Pancreas (tissue), 10 donors: ENCODE data around the gene TCF7. TPM values are rescaled to one million over a fixed set of nuclear protein-coding genes. Genes with fewer than 3 reads are reported as not detected.

Source experiments
- ATAC-seq, 4 donors: fragments of 200-7000 bp; cut with Tn5 transposase; one replicate each; pipeline versions ENCODE4 v1.8.0 to v1.9.1; 2020; ENCODE audit warnings: mild to moderate bottlenecking in 4 of 4, moderate library complexity in 4 of 4
- DNase-seq, 6 donors: peaks; one replicate each; pipeline ENCODE4 v3.0.0-alpha.2; 2020
- FAIRE-seq: peaks from 2 replicates; lab custom pipeline; 2012; peaks lifted over from hg19 to GRCh38; lab: Jason Lieb, UNC
- H3K27ac ChIP-seq, 4 donors: fragments of 200-600 bp; sonication (generic); 1 replicate in 3 of 4; 2 replicates in 1 of 4; pipeline versions ENCODE4 v1.5.0 to v1.8.0; 2020
- H3K27me3 ChIP-seq, 4 donors: fragments of 200-600 bp; one replicate each; pipeline ENCODE4 v1.8.0; 2021
- H3K36me3 ChIP-seq, 3 donors: fragments of 200-600 bp; sonication (generic) in 1 of 3; one replicate each; pipeline versions ENCODE4 v1.5.0 to v1.8.0; 2020 to 2021
- H3K4me1 ChIP-seq, 3 donors: fragments of 200-600 bp; one replicate each; pipeline ENCODE4 v1.8.0; 2021
- H3K4me3 ChIP-seq, 4 donors: fragments of 200-600 bp; sonication (generic) in 2 of 4; one replicate each; pipeline versions ENCODE4 v1.5.0 to v1.8.0; 2020 to 2021
- H3K9me3 ChIP-seq, 4 donors: fragments of 200-600 bp; one replicate each; pipeline ENCODE4 v1.8.0; 2021
- CTCF ChIP-seq, 4 donors: fragments of 200-600 bp; sonication (generic) in 3 of 4; IDR thresholded peaks; one replicate each; pipeline versions ENCODE4 v1.5.0 to v1.8.0; 2021; ENCODE audit warnings: antibody characterized with exemption in 4 of 4
- whole genome bisulfite sequencing, 2 donors: extraction: QIAGEN DNeasy Blood & Tissue Kit; methylation state at CpG; one replicate each; pipeline ENCODE4 v1.1.7; 2013; 5-methylcytosine and 5-hydroxymethylcytosine counted together
- intact Hi-C, 3 donors: fragments of 100-400 bp; cut with DNase I; formaldehyde crosslinking; loops; one replicate each; pipeline versions ENCODE4 v1.11.1 to v1.14.2; 2022
- polyA plus RNA-seq, 2 donors: library from polyadenylated mRNA; stranded (reverse); fragments of 200-250 nt; gene quantifications; one replicate each; pipeline ENCODE4 v1.2.3, GENCODE V29; 2013
- total RNA-seq, 6 donors: library from RNA; stranded (reverse); fragmentation: NEBNext Ultra II Directional in 4 of 6; extraction: Animal tissue kit (Norgen Biotek cat#: 25700) in 4 of 6; gene quantifications; one replicate each; pipeline versions ENCODE4 v1.2.1 to v1.2.4, GENCODE V29; 2021 to 2023
- donor health status: healthy with polysubstance abuse.
- donor health status: DM: no; HTN: no; CAD: no; lungs with moderate emphysema.
- donor health status: DM: no; HTN: no; CAD: no.
- donor health status: control.
- donor health status: control.
- donor health status: Bipolar disorder and iron deficiency.
- donor health status: DM: yes; HTN: yes; CAD: no.
- donor health status: DM: no; HTN: no; CAD: no.
- donor health status: DM: no; HTN: no; CAD: no.
- donor health status: DM: yes; HTN: yes; CAD: no.

The TCF7 gene
- total and polyA plus RNA-seq, 8 donors: 1.9 to 13.1 (median 6.9) TPM

- H3K4me3 ChIP-seq: no peak overlapping the region
- peaks cover 0 to 8% (median 0%) of the 10 kb centered on the region in 3 donors for H3K4me1 ChIP-seq
- no peak overlapping the region for H3K27ac ChIP-seq
- no peaks in the 10 kb centered on the region for H3K9me3 ChIP-seq
- DNase-seq (peak in 1 of 6 donors; percentile 24), ATAC-seq (no peak), FAIRE-seq (no peak)
- 89 to 91% methylated on average over 11 of the region's 11 CpGs for WGBS, 2 donors
- intact Hi-C loops: no loop called here
- TF ChIP-seq CTCF (IDR thresholded peaks at IDR 0.05): no peak
- H3K27me3 ChIP-seq: no peaks in the 10 kb centered on the region
- H3K36me3 ChIP-seq: no peaks in the 10 kb centered on the region
These were observed 15.1 kb upstream of the TCF7 start for GRCh38 chr5:134099288-134099872.

DNA sequence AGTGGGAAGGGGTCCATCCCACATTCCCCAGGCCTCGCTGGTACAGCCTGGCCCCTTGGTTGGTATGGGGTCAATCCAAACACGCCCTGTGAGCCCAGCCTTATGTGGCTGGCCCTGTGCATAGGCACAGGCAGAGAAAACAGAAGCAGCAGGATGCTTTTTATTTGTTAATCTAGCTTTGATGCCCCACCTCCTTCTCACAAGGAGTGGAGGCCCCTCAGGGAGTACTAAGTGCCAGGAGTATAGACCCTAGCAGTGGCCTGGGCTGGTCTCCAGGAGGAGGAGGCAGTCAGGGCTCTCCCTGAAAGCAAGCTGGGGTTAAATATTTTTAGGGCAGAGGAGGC, 14.6 kb upstream of the TCF7 start:
- H3K4me1 ChIP-seq: peaks cover 0 to 3% (median 0%) of the 10 kb centered on the region in 3 donors
- no peak for TF ChIP-seq CTCF (IDR thresholded peaks at IDR 0.05)
- H3K4me3 ChIP-seq: no peak overlapping the region
- 93 to 95% methylated on average over 2 of the region's 2 CpGs for WGBS, 2 donors
- no peak overlapping the region for H3K27ac ChIP-seq
- FAIRE-seq (no peak), ATAC-seq (no peak), DNase-seq (no peak)
- H3K9me3 ChIP-seq: no peaks in the 10 kb centered on the region
- no peaks in the 10 kb centered on the region for H3K27me3 ChIP-seq
- intact Hi-C loops: loop anchor here in 1 of 3 donors (5.0 kb wide), 1 partner anchor 42 kb away; no protein-coding TSS in a partner anchor
- H3K36me3 ChIP-seq: no peaks in the 10 kb centered on the region

DNA sequence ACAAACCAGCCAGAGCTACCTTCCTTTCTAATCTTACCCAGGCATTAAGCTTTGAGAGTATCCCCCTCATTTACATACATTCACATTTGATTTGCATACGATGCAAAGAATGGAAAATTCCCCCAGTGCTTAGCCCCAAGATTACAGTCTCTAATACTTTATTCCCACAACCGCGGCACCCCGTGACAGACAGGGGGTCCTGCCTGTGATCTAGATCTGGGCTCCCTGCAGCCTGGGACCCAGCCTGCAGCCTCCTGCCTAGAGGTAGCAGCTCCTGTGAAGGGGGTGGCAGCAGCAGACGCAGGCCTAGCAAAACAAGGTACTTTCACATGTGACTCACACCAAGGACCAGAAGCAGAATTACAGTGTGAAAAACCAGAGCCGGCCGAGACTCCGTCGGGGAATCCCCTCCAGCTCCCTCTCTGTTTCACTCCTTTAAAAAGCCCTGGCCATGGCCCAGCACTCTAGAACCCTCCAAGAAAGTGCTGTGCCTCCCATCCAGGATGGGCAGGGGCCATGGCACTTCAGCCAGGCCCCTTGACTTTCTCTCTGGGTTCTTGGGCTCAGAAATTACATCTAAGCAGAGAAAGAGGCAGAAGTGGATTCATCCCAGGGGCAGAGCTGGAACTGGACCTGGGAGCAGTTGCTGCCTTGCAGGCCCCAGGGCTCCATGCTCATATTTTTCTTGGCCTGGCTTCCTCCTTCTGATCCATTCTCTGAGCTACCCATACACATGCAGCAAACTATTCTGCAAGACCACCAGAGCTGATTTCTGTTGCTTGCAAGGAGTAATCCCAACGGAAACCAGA, 14.0 kb upstream of the TCF7 start:
- DNase-seq (peak in 1 of 6 donors; percentile 2), ATAC-seq (peak in 2 of 4 donors; percentile 20 to 61)

DNA sequence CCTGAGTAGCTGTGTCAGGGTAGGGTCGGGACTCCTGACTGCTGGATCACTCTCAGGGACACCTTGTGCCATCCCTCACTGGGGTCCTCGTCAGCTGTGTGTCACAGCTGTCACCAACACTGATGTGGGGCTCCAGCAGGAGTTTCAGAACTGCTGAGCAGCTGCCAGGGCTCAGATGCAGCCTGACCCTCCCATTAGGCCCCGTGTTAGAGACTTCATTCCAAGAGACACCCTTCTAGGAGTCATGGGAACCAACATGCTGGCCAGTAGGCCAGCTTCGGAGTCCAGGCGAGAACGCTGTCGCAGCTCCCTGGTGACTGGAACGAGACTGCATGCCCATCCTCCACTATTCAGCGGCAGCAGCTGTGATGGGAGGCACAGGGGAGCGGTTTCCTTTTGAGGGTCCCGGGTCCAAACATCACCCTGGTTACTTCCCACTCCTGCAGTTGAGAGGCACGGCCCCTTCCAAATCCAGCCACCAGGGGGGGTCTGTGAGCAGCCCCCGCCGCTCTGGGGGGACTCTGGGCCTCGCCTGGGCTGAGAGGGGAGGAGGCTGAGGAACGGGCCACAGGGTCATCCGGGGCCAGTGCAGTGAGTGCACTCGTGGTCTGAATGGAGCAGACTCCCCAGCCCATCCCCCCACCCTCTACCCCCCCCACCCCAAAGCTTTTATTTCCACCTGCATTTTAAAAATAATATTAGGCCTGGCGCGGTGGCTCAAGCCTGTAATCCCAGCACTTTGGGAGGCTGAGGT, 12.6 kb upstream of the TCF7 start:
- WGBS, 2 donors: 32% methylated on average over 19 to 20 of the region's 20 CpGs
- no peak overlapping the region for H3K27ac ChIP-seq

More for the DNA sequence above, 14.0 kb upstream of the TCF7 start:
- intact Hi-C loops: loop anchor here in 1 of 3 donors (5.0 kb wide), 1 partner anchor 42 kb away; no protein-coding TSS in a partner anchor
- FAIRE-seq: no peak
- H3K27me3 ChIP-seq: no peaks in the 10 kb centered on the region
- H3K9me3 ChIP-seq: no peaks in the 10 kb centered on the region
- H3K27ac ChIP-seq: no peak overlapping the region
- TF ChIP-seq CTCF (IDR thresholded peaks at IDR 0.05): no peak
- H3K36me3 ChIP-seq: no peaks in the 10 kb centered on the region
- H3K4me3 ChIP-seq: no peak overlapping the region
- no peaks in the 10 kb centered on the region for H3K4me1 ChIP-seq
- 78 to 83% methylated on average over 10 of the region's 10 CpGs for WGBS, 2 donors

More for the DNA sequence above, 12.6 kb upstream of the TCF7 start:
- Histone ChIP-seq H3K4me3 (no peak overlapping the region), H3K4me1 (no peaks in the 10 kb centered on the region), H3K36me3 (no peaks in the 10 kb centered on the region), H3K27me3 (no peaks in the 10 kb centered on the region), H3K9me3 (no peaks in the 10 kb centered on the region)
- ATAC-seq (peak; percentile 76 to 93 (median 88)), DNase-seq (peak; percentile 37 to 92 (median 67)), FAIRE-seq (no peak)
- intact Hi-C loops: loop anchor here in 1 of 3 donors (5.0 kb wide), 1 partner anchor 40 kb away; no protein-coding TSS in a partner anchor
- TF ChIP-seq CTCF (IDR thresholded peaks at IDR 0.05): peak; percentile 82 to 89 (median 84)
